Measurements from ENCODE around the gene ALPK3. TPM values are rescaled to one million over a fixed set of nuclear protein-coding genes. Genes with fewer than 3 reads are reported as not detected.

The ALPK3 gene
- total and polyA plus RNA-seq, 9 of the 15 experiments (the other 6 are each of a cell fraction or from before 2014, with no cell fraction given), result 0.04 to 1.0 (median 0.07) TPM; not detected in 2

DNA sequence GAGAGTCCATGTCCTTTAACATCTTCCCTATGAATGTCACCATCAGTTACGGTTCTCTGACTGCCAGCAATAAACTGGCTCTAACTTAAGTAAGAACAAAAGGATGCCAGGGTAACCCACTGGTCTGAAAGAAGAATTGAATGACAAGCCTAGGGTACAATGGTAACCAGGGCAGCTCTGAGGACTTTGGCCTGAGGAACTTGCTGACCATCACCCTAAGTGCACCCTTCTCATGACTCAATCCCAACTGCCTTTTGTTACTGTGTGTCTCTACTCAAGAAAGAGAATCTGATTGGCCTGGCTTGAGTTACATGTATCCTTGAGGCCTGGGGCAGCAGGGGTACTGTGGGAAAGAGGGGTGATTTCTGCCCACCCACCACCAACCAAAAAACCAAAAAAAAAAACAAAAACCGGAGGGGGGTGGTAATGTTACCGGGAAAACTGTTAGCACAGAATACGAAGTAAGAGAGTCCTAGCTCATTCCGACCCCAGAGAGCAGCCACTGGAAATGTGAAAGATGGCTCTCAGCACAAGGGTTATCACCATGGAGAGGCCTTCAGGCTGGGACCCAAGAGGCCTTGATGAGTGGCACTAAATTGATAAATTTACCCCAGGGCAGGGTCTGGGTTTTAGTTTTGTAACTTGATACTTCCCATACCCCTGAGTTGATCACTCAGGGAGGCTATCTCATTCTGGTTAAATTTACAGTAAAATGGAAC lies 58.0 kb downstream of the ALPK3 start:
- CTCF ChIA-PET (ENCODE audit: low intra/inter-chr PET ratio), result no interaction called here
- H3K4me2 ChIP-seq (ENCODE audit: insufficient read depth, low read length), result no peak overlapping the region
- no peak for TF ChIP-seq POLR2H (tag; IDR thresholded peaks at IDR 0.05; ENCODE audit: low read depth)
- TF ChIP-seq BHLHE40 (IDR thresholded peaks at IDR 0.05; ENCODE audit: low read length), result no peak
- TF ChIP-seq, protein P1, sequence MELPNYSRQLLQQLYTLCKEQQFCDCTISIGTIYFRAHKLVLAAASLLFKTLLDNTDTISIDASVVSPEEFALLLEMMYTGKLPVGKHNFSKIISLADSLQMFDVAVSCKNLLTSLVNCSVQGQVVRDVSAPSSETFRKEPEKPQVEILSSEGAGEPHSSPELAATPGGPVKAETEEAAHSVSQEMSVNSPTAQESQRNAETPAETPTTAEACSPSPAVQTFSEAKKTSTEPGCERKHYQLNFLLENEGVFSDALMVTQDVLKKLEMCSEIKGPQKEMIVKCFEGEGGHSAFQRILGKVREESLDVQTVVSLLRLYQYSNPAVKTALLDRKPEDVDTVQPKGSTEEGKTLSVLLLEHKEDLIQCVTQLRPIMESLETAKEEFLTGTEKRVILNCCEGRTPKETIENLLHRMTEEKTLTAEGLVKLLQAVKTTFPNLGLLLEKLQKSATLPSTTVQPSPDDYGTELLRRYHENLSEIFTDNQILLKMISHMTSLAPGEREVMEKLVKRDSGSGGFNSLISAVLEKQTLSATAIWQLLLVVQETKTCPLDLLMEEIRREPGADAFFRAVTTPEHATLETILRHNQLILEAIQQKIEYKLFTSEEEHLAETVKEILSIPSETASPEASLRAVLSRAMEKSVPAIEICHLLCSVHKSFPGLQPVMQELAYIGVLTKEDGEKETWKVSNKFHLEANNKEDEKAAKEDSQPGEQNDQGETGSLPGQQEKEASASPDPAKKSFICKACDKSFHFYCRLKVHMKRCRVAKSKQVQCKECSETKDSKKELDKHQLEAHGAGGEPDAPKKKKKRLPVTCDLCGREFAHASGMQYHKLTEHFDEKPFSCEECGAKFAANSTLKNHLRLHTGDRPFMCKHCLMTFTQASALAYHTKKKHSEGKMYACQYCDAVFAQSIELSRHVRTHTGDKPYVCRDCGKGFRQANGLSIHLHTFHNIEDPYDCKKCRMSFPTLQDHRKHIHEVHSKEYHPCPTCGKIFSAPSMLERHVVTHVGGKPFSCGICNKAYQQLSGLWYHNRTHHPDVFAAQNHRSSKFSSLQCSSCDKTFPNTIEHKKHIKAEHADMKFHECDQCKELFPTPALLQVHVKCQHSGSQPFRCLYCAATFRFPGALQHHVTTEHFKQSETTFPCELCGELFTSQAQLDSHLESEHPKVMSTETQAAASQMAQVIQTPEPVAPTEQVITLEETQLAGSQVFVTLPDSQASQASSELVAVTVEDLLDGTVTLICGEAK (IDR thresholded peaks at IDR 0.05), result no peak
- TF ChIP-seq, protein P1 (CRISPR knock-in tag; IDR thresholded peaks at IDR 0.05), result no peak
- TF ChIP-seq POU5F1 (IDR thresholded peaks at IDR 0.05; ENCODE audit: borderline replicate concordance, low read depth, low read length, partially characterized antibody), result no peak
- no peak for TF ChIP-seq ZSCAN32 (CRISPR knock-in tag; IDR thresholded peaks at IDR 0.05)
- no peak for TF ChIP-seq MED1 (CRISPR knock-in tag; IDR thresholded peaks at IDR 0.05; ENCODE audit: borderline replicate concordance)
- no peak for TF ChIP-seq ZNF507 (tag; conservative IDR thresholded peaks at IDR 0.05)
- no peak for TF ChIP-seq MAFF (IDR thresholded peaks at IDR 0.05; ENCODE audit: low read length)
- TF ChIP-seq ZSCAN29 (IDR thresholded peaks at IDR 0.05), result no peak
- TF ChIP-seq, protein P2, sequence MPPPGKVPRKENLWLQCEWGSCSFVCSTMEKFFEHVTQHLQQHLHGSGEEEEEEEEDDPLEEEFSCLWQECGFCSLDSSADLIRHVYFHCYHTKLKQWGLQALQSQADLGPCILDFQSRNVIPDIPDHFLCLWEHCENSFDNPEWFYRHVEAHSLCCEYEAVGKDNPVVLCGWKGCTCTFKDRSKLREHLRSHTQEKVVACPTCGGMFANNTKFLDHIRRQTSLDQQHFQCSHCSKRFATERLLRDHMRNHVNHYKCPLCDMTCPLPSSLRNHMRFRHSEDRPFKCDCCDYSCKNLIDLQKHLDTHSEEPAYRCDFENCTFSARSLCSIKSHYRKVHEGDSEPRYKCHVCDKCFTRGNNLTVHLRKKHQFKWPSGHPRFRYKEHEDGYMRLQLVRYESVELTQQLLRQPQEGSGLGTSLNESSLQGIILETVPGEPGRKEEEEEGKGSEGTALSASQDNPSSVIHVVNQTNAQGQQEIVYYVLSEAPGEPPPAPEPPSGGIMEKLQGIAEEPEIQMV (tag; conservative IDR thresholded peaks at IDR 0.05; ENCODE audit: low read depth), result no peak
- TF ChIP-seq ZNF274 (IDR thresholded peaks at IDR 0.05; ENCODE audit: borderline replicate concordance, low read depth, low read length), result no peak

More for the DNA sequence above, 58.0 kb downstream of the ALPK3 start:
- no peak overlapping the region for H3K27ac ChIP-seq (ENCODE audit: extremely low read depth, low read depth, low read length)
- WGBS (ENCODE audit: insufficient coverage, low coverage, missing lambda C conversion rate), result 8% methylated on average over 5 of the region's 5 CpGs
- BruUV-seq (replicated peaks), result no TSS peak
- no peaks in the 10 kb centered on the region for H4K20me1 ChIP-seq (replicated peaks; ENCODE audit: control insufficient read depth, insufficient read depth, low read length)
- H3K36me3 ChIP-seq (ENCODE audit: control insufficient read depth, insufficient read depth, low read length), result no peaks in the 10 kb centered on the region
- peaks cover 20 to 28% of the 10 kb centered on the region in 2 experiments; a peak in 4 of 5 replicates for H3K27me3 ChIP-seq (ENCODE audit: control insufficient read depth in 2 of 2, insufficient read depth in 2 of 2, low read length in 2 of 2)
- no peaks in the 10 kb centered on the region; a peak in 2 of 5 replicates for H3K4me1 ChIP-seq (replicated peaks in 1 of 2; ENCODE audit: control insufficient read depth in 2 of 2, insufficient read depth in 2 of 2, low read length in 2 of 2)
- H3K9me1 ChIP-seq (ENCODE audit: control insufficient read depth, insufficient read depth, low read length), result no peaks in the 10 kb centered on the region
- no peak overlapping the region for H3K9ac ChIP-seq (ENCODE audit: insufficient read depth in 1 of 2, low read depth in 2 of 2, low read length in 2 of 2)
- intact Hi-C loops (cut with micrococcal nuclease) (loop anchor here (5.0 kb wide), 1 partner anchor 52 kb away; no protein-coding TSS in a partner anchor), in situ Hi-C loops (cut with MboI) (loop anchor here (25.0 kb wide), 1 partner anchor 288 kb away; no protein-coding TSS in a partner anchor)
- H2AFZ ChIP-seq (ENCODE audit: low read depth, low read length), result peak overlapping the region; percentile 19; the same call in 1 of the 2 replicates
- H3K9me3 ChIP-seq (replicated peaks; ENCODE audit: control insufficient read depth, insufficient read depth, low read depth, low read length), result no peaks in the 10 kb centered on the region
- DNase-seq (ENCODE audit: extremely low read depth in 1 of 4, low spot score in 3 of 4) (no peak), ATAC-seq (no peak), FAIRE-seq (no peak)
- no peak overlapping the region for H3K4me3 ChIP-seq
- POLR2A ChIA-PET, result no interaction called here
- no peaks in the 10 kb centered on the region for H3K79me2 ChIP-seq (ENCODE audit: control insufficient read depth, insufficient read depth, low read length)

Measured in K562 (cell line).